ENCODE measurements around the gene RNF222. TPM values are rescaled to one million over a fixed set of nuclear protein-coding genes. Genes with fewer than 3 reads are reported as not detected.

The RNF222 gene
- total RNA-seq, 1 experiment from 2014 or later = not detected

DNA sequence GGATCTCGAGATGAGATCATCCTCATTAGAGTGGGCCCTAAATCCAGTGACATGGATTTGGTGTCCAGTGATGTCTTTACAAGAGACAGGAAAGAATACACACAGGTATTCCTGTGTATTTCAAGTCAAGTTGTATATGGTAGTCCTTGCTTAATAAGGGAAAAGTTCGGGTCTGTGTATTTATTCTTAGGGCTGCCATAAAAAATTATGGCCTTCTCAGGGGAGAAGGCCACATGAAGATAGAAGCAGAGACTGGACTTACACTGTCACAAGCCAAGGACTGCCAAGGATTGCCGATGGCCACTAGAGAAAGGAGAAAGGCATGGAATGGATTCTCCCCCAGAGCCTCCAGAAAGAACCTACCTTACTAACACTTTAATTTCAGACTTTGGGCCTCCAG lies 29.4 kb downstream of the RNF222 start:
- intact Hi-C loops (cut with micrococcal nuclease; ENCODE audit: unreplicated experiment) = no loop called here
- no peaks in the 10 kb centered on the region for H3K27me3 Mint-ChIP-seq (ENCODE audit: insufficient read depth, unreplicated experiment)
- peaks cover 6% of the 10 kb centered on the region for H3K36me3 Mint-ChIP-seq (ENCODE audit: insufficient read depth, unreplicated experiment)
- no peak overlapping the region for H3K4me3 Mint-ChIP-seq (ENCODE audit: unreplicated experiment)
- Histone ChIP-seq H3K4me1 (no peaks in the 10 kb centered on the region), H3K4me3 (ENCODE audit: low read depth, low read length) (no peak overlapping the region), H3K27me3 (replicated peaks; ENCODE audit: control insufficient read depth, insufficient read depth, low read length) (no peaks in the 10 kb centered on the region), H3K9me3 (no peaks in the 10 kb centered on the region), H3K36me3 (ENCODE audit: control insufficient read depth, insufficient read depth, low read length) (no peaks in the 10 kb centered on the region)
- TF ChIP-seq, protein P1, sequence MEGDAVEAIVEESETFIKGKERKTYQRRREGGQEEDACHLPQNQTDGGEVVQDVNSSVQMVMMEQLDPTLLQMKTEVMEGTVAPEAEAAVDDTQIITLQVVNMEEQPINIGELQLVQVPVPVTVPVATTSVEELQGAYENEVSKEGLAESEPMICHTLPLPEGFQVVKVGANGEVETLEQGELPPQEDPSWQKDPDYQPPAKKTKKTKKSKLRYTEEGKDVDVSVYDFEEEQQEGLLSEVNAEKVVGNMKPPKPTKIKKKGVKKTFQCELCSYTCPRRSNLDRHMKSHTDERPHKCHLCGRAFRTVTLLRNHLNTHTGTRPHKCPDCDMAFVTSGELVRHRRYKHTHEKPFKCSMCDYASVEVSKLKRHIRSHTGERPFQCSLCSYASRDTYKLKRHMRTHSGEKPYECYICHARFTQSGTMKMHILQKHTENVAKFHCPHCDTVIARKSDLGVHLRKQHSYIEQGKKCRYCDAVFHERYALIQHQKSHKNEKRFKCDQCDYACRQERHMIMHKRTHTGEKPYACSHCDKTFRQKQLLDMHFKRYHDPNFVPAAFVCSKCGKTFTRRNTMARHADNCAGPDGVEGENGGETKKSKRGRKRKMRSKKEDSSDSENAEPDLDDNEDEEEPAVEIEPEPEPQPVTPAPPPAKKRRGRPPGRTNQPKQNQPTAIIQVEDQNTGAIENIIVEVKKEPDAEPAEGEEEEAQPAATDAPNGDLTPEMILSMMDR (IDR thresholded peaks at IDR 0.05; ENCODE audit: insufficient read depth in 1 of 2, low read depth in 1 of 2, low read length in 1 of 2, severe bottlenecking in 1 of 2, unreplicated experiment in 1 of 2) = no peak
- no peaks in the 10 kb centered on the region for H3K4me1 Mint-ChIP-seq (ENCODE audit: low read depth, unreplicated experiment)
- BruUV-seq (replicated peaks) = no TSS peak
- POLR2A ChIA-PET = no interaction called here
- no peaks in the 10 kb centered on the region for H3K9me3 Mint-ChIP-seq (ENCODE audit: unreplicated experiment)
- H3K27ac Mint-ChIP-seq (ENCODE audit: unreplicated experiment) = no peak overlapping the region
- DNase-seq = no peak
- CTCF ChIA-PET = no interaction called here

DNA sequence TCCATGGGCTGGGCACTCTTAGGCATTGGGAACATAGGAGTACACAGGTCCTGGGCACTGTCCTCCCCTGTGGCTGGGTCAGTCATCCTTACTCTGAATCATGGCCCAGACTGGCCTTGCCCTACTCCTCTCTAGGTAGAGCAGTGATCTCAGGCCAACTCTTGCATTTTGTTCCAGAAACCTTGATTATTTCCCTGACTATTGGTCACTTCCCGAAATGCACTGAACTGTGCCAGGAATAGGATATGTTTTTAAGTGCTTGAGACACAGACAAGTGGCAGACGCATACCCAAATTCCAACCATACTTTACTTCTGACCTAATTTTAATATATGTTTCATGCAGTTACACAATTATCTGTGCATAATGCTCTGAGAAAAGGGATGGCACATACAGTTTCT lies 31.4 kb downstream of the RNF222 start:
- TF ChIP-seq, protein P1 (IDR thresholded peaks at IDR 0.05; ENCODE audit: insufficient read depth in 1 of 2, low read depth in 1 of 2, low read length in 1 of 2, severe bottlenecking in 1 of 2, unreplicated experiment in 1 of 2) = no peak
- Mint-ChIP-seq H3K9me3 (ENCODE audit: unreplicated experiment) (no peaks in the 10 kb centered on the region), H3K27me3 (ENCODE audit: insufficient read depth, unreplicated experiment) (no peaks in the 10 kb centered on the region), H3K36me3 (ENCODE audit: insufficient read depth, unreplicated experiment) (peaks cover 6% of the 10 kb centered on the region), H3K4me1 (ENCODE audit: low read depth, unreplicated experiment) (no peaks in the 10 kb centered on the region), H3K27ac (ENCODE audit: unreplicated experiment) (no peak overlapping the region), H3K4me3 (ENCODE audit: unreplicated experiment) (no peak overlapping the region)
- Histone ChIP-seq H3K27me3 (replicated peaks; ENCODE audit: control insufficient read depth, insufficient read depth, low read length) (no peaks in the 10 kb centered on the region), H3K4me1 (no peaks in the 10 kb centered on the region), H3K9me3 (no peaks in the 10 kb centered on the region), H3K4me3 (ENCODE audit: low read depth, low read length) (no peak overlapping the region), H3K36me3 (ENCODE audit: control insufficient read depth, insufficient read depth, low read length) (no peaks in the 10 kb centered on the region)
- intact Hi-C loops (cut with micrococcal nuclease; ENCODE audit: unreplicated experiment) = no loop called here
- POLR2A ChIA-PET = no interaction called here
- no peak for DNase-seq
- BruUV-seq (replicated peaks) = no TSS peak
- CTCF ChIA-PET = no interaction called here

DNA sequence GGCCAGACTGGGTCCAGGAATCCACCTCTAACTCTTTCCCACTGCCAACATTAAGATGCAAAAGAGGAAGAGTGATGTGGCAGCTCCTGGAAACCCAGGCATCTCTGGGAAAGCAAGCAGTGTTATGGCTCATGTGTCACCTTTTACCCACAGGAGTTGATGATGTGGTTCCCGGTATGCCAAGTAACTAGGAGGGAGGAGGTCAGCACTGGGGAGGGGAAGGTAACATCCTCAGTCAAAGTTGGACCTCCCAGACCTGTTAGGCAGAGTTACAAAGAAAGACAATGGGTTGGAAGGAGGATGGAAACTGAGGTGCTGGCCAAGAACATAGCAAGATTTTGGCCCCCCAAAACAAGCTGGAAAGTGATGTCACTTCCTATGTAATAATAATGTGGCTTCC lies 32.5 kb downstream of the RNF222 start:
- intact Hi-C loops (cut with micrococcal nuclease; ENCODE audit: unreplicated experiment) = no loop called here
- no TSS peak for BruUV-seq (replicated peaks)
- no peaks in the 10 kb centered on the region for H3K36me3 ChIP-seq (ENCODE audit: control insufficient read depth, insufficient read depth, low read length)
- Mint-ChIP-seq H3K4me3 (ENCODE audit: unreplicated experiment) (no peak overlapping the region), H3K27me3 (ENCODE audit: insufficient read depth, unreplicated experiment) (no peaks in the 10 kb centered on the region), H3K4me1 (ENCODE audit: low read depth, unreplicated experiment) (peaks cover 2% of the 10 kb centered on the region), H3K9me3 (ENCODE audit: unreplicated experiment) (no peaks in the 10 kb centered on the region), H3K36me3 (ENCODE audit: insufficient read depth, unreplicated experiment) (peaks cover 6% of the 10 kb centered on the region), H3K27ac (ENCODE audit: unreplicated experiment) (no peak overlapping the region)
- H3K9me3 ChIP-seq = no peaks in the 10 kb centered on the region
- ChIA-PET CTCF (no interaction called here), POLR2A (no interaction called here)
- H3K27me3 ChIP-seq (replicated peaks; ENCODE audit: control insufficient read depth, insufficient read depth, low read length) = no peaks in the 10 kb centered on the region
- TF ChIP-seq, protein P1 (IDR thresholded peaks at IDR 0.05; ENCODE audit: insufficient read depth in 1 of 2, low read depth in 1 of 2, low read length in 1 of 2, severe bottlenecking in 1 of 2, unreplicated experiment in 1 of 2) = no peak
- no peaks in the 10 kb centered on the region for H3K4me1 ChIP-seq
- no peak for DNase-seq
- no peak overlapping the region for H3K4me3 ChIP-seq (ENCODE audit: low read depth, low read length)
